ENCODE measurements around the gene RAI2.

Gene RAI2

DNA sequence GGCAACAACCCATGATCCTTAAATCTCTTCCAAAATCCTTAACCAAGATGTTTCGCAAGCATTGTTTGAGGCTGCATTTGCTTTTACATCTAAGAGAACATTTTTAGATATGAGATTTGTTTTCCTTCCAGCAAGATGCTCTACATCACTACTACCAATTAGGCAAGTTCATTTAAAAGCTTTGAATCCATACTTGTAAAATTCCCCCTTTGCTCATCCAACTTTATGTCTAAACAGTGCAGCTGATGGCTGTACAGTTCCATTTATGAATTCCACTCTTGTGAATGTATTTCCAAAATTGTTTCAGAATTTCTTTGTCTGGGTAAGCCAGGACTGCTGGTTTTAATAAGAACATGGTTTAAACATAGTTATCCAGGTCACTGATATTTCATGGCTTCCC lies 31.5 kb downstream of the RAI2 start:
- H3K27ac ChIP-seq: no peak overlapping the region
- no peaks in the 10 kb centered on the region for H3K27me3 ChIP-seq (replicated peaks)
- H3K36me3 ChIP-seq (replicated peaks): no peaks in the 10 kb centered on the region
- DNase-seq: no peak
- no peak overlapping the region for H3K4me3 ChIP-seq (ENCODE audit: low read depth, low read length)
- TF ChIP-seq CTCF (IDR thresholded peaks at IDR 0.05; ENCODE audit: low read depth, low read length, missing control alignments): no peak
- in situ Hi-C loops (cut with HindIII; ENCODE audit: low pct_ligation_motif_present, low sequenced_read_pairs): no loop called here

- in situ Hi-C loops (cut with HindIII; ENCODE audit: low pct_ligation_motif_present, low sequenced_read_pairs): no loop called here
- no peak for TF ChIP-seq CTCF (IDR thresholded peaks at IDR 0.05; ENCODE audit: low read depth, low read length, missing control alignments)
- no peak for DNase-seq
- no peaks in the 10 kb centered on the region for H3K36me3 ChIP-seq (replicated peaks)
- H3K27ac ChIP-seq: no peak overlapping the region
- no peak overlapping the region for H3K4me3 ChIP-seq (ENCODE audit: low read depth, low read length)
- no peaks in the 10 kb centered on the region for H3K27me3 ChIP-seq (replicated peaks)
Observed at GRCh38 chrX:17828171-17828570, 32.9 kb downstream of the RAI2 start.

GRCh38 chrX:17826609-17827496 lies 34.2 kb downstream of the RAI2 start:
- Histone ChIP-seq H3K36me3 (replicated peaks) (no peaks in the 10 kb centered on the region), H3K27me3 (replicated peaks) (no peaks in the 10 kb centered on the region), H3K4me3 (ENCODE audit: low read depth, low read length) (no peak overlapping the region), H3K27ac (no peak overlapping the region)
- in situ Hi-C loops (cut with HindIII; ENCODE audit: low pct_ligation_motif_present, low sequenced_read_pairs): no loop called here
- TF ChIP-seq CTCF (IDR thresholded peaks at IDR 0.05; ENCODE audit: low read depth, low read length, missing control alignments): no peak
- DNase-seq: peak; percentile 21

- in situ Hi-C loops (cut with HindIII; ENCODE audit: low pct_ligation_motif_present, low sequenced_read_pairs): no loop called here
- no peak overlapping the region for H3K27ac ChIP-seq
- H3K36me3 ChIP-seq (replicated peaks): no peaks in the 10 kb centered on the region
- no peak overlapping the region for H3K4me3 ChIP-seq (ENCODE audit: low read depth, low read length)
- no peaks in the 10 kb centered on the region for H3K27me3 ChIP-seq (replicated peaks)
- no peak for TF ChIP-seq CTCF (IDR thresholded peaks at IDR 0.05; ENCODE audit: low read depth, low read length, missing control alignments)
- no peak for DNase-seq
Observed at GRCh38 chrX:17824980-17825379, 36.1 kb downstream of the RAI2 start.

- H3K27ac ChIP-seq: no peak overlapping the region
- H3K36me3 ChIP-seq (replicated peaks): no peaks in the 10 kb centered on the region
- no peak for DNase-seq
- no peak for TF ChIP-seq CTCF (IDR thresholded peaks at IDR 0.05; ENCODE audit: low read depth, low read length, missing control alignments)
- in situ Hi-C loops (cut with HindIII; ENCODE audit: low pct_ligation_motif_present, low sequenced_read_pairs): no loop called here
- H3K27me3 ChIP-seq (replicated peaks): no peaks in the 10 kb centered on the region
- no peak overlapping the region for H3K4me3 ChIP-seq (ENCODE audit: low read depth, low read length)
Observed at GRCh38 chrX:17822351-17822750, 38.7 kb downstream of the RAI2 start.

DNA sequence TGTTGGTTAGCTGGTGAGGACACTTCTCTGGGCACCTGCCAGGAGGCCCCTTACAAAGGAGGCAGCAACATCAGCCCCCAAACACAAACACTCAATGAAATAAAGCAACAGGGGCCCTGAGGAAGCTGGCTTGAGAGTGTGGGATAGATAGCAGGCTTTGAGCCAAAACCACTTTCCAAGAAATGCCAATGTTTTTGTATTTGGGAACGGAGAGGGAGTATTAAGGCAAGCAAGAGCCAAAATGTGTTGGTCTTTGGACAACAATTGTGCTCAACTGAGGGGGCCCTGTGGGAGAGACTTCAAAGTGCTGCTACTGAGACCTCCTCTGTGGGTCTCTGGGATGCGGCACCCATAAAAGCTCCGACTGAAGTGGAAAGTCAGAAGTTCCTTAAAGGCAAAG lies 41.0 kb downstream of the RAI2 start:
- Histone ChIP-seq H3K27ac (no peak overlapping the region), H3K4me3 (ENCODE audit: low read depth, low read length) (no peak overlapping the region), H3K27me3 (replicated peaks) (no peaks in the 10 kb centered on the region), H3K36me3 (replicated peaks) (no peaks in the 10 kb centered on the region)
- no peak for DNase-seq
- in situ Hi-C loops (cut with HindIII; ENCODE audit: low pct_ligation_motif_present, low sequenced_read_pairs): no loop called here
- TF ChIP-seq CTCF (IDR thresholded peaks at IDR 0.05; ENCODE audit: low read depth, low read length, missing control alignments): no peak
